ENCODE measurements around the gene CD151. TPM values are rescaled to one million over a fixed set of nuclear protein-coding genes. Genes with fewer than 3 reads are reported as not detected.

Gene CD151
- total and polyA plus RNA-seq, 4 donors: 31.6 to 264 (median 124) TPM

DNA sequence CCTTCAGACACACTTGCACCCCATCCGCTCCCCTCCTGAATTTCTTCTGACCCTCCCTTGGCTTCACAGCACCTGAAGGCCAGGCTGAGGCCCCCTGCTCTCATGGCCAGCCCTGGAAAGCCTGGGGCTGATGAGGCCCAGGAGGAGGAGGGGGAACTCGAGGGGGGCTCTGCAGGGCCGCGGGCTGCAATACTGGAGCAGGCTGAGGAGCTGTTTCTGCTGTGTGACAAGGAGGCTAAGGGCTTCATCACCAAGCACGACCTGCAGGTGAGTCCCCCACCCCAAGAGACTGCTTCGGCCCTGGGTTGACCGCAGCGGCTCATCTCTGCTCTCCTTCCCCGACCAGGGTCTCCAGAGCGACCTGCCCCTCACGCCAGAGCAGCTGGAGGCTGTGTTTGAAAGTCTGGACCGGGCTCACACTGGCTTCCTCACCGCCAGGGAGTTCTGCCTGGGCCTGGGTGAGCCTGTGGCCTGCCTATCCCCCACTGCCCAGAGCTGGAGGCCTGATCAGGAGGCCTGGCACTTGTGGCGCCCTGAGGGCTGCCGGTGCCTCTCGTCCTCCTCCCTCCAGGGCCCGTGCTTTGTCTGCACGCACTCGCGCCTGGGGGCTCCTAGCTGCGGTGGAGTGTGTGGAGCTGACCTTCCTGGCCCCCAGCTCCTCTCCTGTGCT is 4.1 kb upstream of the CD151 start:
- H3K36me3 ChIP-seq (ENCODE audit: control insufficient read depth in 4 of 4, insufficient read depth in 3 of 4, low read depth in 1 of 4, low read length in 3 of 4): peaks cover 0 to 7% (median 3%) of the 10 kb centered on the region in 4 donors
- peak overlapping the region; percentile 14 to 43 for H3K27ac ChIP-seq (ENCODE audit: low read depth in 1 of 2, low read length in 2 of 2)
- H3K27me3 ChIP-seq (ENCODE audit: control insufficient read depth in 4 of 4, insufficient read depth in 4 of 4, low read length in 3 of 4): no peaks in the 10 kb centered on the region
- 75% methylated on average over 21 of the region's 21 CpGs for WGBS
- no peak overlapping the region for H3K9ac ChIP-seq (ENCODE audit: low read depth in 1 of 2, low read length in 2 of 2)
- H3K4me3 ChIP-seq (ENCODE audit: low read depth in 1 of 3, low read length in 3 of 3): no peak overlapping the region
- H3K9me3 ChIP-seq (ENCODE audit: control insufficient read depth in 4 of 4, low read length in 3 of 4): no peaks in the 10 kb centered on the region
- peaks cover 56 to 90% (median 69%) of the 10 kb centered on the region in 4 donors for H3K4me1 ChIP-seq (ENCODE audit: control insufficient read depth in 4 of 4, insufficient read depth in 4 of 4, low read length in 3 of 4)
- no peak for DNase-seq (ENCODE audit: low spot score)
- no peak for TF ChIP-seq HNF4A (conservative IDR thresholded peaks at IDR 0.05)
- no peak for TF ChIP-seq TAF1 (conservative IDR thresholded peaks at IDR 0.05)

DNA sequence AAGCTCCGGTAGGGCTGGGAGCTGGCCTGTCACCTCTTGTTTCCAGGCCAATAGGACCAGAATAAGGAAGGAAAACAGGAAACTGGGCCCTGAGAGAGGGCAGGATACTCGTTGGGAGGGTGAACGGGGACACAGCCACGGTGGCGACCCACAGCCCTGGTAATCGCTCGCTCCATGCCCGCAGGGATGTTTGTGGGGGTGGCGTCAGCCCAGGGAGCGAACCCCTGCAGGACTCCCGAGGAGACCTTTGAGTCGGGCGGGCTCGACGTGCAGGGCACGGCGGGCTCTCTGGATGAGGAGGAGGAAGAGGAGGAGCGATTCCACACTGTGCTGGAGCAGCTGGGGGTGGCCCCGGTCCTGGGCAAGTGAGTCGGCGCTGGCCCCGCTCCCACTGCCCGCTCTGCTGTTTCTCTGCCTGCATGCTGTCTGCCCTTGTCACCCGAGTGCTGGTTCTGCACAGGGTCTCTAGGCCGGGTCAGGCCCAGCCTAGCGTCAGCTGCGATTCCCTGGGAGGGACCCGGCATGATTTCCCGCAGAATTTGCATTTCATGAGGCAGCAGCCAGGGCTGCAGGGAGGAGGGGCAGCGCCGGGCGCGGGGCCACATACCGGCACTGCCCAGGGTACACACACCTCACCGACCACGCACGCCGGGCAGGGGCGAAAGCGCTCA is 3.4 kb upstream of the CD151 start:
- TF ChIP-seq YY1 (IDR thresholded peaks at IDR 0.05) (no peak), RXRA (IDR thresholded peaks at IDR 0.05) (peak; percentile 17 to 43), NR2F2 (IDR thresholded peaks at IDR 0.05) (peak; percentile 99), SP1 (IDR thresholded peaks at IDR 0.05) (peak; percentile 56)
- Histone ChIP-seq H3K9ac (ENCODE audit: low read depth in 1 of 2, low read length in 2 of 2) (peak overlapping the region in 1 of 2 donors; percentile 9), H3K9me3 (ENCODE audit: control insufficient read depth in 4 of 4, low read length in 3 of 4) (no peaks in the 10 kb centered on the region), H3K4me1 (ENCODE audit: control insufficient read depth in 4 of 4, insufficient read depth in 4 of 4, low read length in 3 of 4) (peaks cover 51 to 90% (median 71%) of the 10 kb centered on the region in 4 donors), H3K27ac (ENCODE audit: low read depth in 1 of 2, low read length in 2 of 2) (peak overlapping the region; percentile 14 to 43), H3K36me3 (ENCODE audit: control insufficient read depth in 4 of 4, insufficient read depth in 3 of 4, low read depth in 1 of 4, low read length in 3 of 4) (peaks cover 0 to 5% (median 2%) of the 10 kb centered on the region in 4 donors), H3K4me3 (ENCODE audit: low read depth in 1 of 3, low read length in 3 of 3) (peak overlapping the region in 1 of 3 donors; percentile 37), H3K27me3 (ENCODE audit: control insufficient read depth in 4 of 4, insufficient read depth in 4 of 4, low read length in 3 of 4) (no peaks in the 10 kb centered on the region)
- 18% methylated on average over 40 of the region's 40 CpGs for WGBS
- no peak for DNase-seq (ENCODE audit: low spot score)

DNA sequence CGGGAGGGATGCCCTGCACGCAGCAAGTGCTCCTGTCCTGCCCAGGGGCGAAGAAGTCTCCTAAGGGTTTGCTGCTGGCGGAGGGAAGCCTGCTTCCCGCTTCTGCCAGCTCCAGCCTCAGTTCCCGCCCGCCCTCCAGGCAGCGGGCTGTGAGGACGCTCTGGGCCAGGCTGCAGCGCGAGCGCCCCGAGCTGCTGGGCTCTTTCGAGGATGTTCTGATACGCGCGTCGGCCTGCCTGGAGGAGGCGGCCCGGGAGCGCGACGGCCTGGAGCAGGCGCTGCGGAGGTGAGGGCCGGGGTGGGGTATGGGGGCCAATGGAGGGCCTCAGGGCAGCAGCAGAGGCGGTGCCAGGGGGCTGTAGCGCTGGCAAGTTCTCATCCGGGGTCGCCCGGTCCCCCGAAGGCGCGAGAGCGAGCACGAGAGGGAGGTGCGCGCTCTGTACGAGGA is 2.9 kb upstream of the CD151 start:
- H3K9ac ChIP-seq (ENCODE audit: low read depth in 1 of 2, low read length in 2 of 2): no peak overlapping the region
- H3K27ac ChIP-seq (ENCODE audit: low read depth in 1 of 2, low read length in 2 of 2): peak overlapping the region in 1 of 2 donors; percentile 50
- no peaks in the 10 kb centered on the region for H3K36me3 ChIP-seq (ENCODE audit: control insufficient read depth in 4 of 4, insufficient read depth in 3 of 4, low read depth in 1 of 4, low read length in 3 of 4)
- peaks cover 51 to 90% (median 71%) of the 10 kb centered on the region in 4 donors for H3K4me1 ChIP-seq (ENCODE audit: control insufficient read depth in 4 of 4, insufficient read depth in 4 of 4, low read length in 3 of 4)
- TF ChIP-seq TAF1 (conservative IDR thresholded peaks at IDR 0.05) (no peak), EGR1 (IDR thresholded peaks at IDR 0.05; ENCODE audit: low read depth in 2 of 2) (no peak), NR2F2 (IDR thresholded peaks at IDR 0.05) (no peak)
- TF ChIP-seq, protein P1, sequence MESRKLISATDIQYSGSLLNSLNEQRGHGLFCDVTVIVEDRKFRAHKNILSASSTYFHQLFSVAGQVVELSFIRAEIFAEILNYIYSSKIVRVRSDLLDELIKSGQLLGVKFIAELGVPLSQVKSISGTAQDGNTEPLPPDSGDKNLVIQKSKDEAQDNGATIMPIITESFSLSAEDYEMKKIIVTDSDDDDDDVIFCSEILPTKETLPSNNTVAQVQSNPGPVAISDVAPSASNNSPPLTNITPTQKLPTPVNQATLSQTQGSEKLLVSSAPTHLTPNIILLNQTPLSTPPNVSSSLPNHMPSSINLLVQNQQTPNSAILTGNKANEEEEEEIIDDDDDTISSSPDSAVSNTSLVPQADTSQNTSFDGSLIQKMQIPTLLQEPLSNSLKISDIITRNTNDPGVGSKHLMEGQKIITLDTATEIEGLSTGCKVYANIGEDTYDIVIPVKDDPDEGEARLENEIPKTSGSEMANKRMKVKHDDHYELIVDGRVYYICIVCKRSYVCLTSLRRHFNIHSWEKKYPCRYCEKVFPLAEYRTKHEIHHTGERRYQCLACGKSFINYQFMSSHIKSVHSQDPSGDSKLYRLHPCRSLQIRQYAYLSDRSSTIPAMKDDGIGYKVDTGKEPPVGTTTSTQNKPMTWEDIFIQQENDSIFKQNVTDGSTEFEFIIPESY (IDR thresholded peaks at IDR 0.05): no peak
- TF ChIP-seq, protein P2, sequence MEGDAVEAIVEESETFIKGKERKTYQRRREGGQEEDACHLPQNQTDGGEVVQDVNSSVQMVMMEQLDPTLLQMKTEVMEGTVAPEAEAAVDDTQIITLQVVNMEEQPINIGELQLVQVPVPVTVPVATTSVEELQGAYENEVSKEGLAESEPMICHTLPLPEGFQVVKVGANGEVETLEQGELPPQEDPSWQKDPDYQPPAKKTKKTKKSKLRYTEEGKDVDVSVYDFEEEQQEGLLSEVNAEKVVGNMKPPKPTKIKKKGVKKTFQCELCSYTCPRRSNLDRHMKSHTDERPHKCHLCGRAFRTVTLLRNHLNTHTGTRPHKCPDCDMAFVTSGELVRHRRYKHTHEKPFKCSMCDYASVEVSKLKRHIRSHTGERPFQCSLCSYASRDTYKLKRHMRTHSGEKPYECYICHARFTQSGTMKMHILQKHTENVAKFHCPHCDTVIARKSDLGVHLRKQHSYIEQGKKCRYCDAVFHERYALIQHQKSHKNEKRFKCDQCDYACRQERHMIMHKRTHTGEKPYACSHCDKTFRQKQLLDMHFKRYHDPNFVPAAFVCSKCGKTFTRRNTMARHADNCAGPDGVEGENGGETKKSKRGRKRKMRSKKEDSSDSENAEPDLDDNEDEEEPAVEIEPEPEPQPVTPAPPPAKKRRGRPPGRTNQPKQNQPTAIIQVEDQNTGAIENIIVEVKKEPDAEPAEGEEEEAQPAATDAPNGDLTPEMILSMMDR (IDR thresholded peaks at IDR 0.05; ENCODE audit: low read depth, low read length, missing input control): no peak
- TF ChIP-seq, protein P3, sequence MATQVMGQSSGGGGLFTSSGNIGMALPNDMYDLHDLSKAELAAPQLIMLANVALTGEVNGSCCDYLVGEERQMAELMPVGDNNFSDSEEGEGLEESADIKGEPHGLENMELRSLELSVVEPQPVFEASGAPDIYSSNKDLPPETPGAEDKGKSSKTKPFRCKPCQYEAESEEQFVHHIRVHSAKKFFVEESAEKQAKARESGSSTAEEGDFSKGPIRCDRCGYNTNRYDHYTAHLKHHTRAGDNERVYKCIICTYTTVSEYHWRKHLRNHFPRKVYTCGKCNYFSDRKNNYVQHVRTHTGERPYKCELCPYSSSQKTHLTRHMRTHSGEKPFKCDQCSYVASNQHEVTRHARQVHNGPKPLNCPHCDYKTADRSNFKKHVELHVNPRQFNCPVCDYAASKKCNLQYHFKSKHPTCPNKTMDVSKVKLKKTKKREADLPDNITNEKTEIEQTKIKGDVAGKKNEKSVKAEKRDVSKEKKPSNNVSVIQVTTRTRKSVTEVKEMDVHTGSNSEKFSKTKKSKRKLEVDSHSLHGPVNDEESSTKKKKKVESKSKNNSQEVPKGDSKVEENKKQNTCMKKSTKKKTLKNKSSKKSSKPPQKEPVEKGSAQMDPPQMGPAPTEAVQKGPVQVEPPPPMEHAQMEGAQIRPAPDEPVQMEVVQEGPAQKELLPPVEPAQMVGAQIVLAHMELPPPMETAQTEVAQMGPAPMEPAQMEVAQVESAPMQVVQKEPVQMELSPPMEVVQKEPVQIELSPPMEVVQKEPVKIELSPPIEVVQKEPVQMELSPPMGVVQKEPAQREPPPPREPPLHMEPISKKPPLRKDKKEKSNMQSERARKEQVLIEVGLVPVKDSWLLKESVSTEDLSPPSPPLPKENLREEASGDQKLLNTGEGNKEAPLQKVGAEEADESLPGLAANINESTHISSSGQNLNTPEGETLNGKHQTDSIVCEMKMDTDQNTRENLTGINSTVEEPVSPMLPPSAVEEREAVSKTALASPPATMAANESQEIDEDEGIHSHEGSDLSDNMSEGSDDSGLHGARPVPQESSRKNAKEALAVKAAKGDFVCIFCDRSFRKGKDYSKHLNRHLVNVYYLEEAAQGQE (IDR thresholded peaks at IDR 0.05): no peak
- no peaks in the 10 kb centered on the region for H3K27me3 ChIP-seq (ENCODE audit: control insufficient read depth in 4 of 4, insufficient read depth in 4 of 4, low read length in 3 of 4)
- no peaks in the 10 kb centered on the region for H3K9me3 ChIP-seq (ENCODE audit: control insufficient read depth in 4 of 4, low read length in 3 of 4)
- no peak for DNase-seq (ENCODE audit: low spot score)
- peak overlapping the region in 1 of 3 donors; percentile 37 for H3K4me3 ChIP-seq (ENCODE audit: low read depth in 1 of 3, low read length in 3 of 3)
- WGBS: 6% methylated on average over 39 of the region's 39 CpGs

All from liver (tissue), 9 donors.